Panc1 (cell line): ENCODE data around the gene DCTN5. TPM values are rescaled to one million over a fixed set of nuclear protein-coding genes. Genes with fewer than 3 reads are reported as not detected.
A peak's percentile ranks its signal among the peaks of the same experiment; 100 is the strongest.

ENCODE experiments used
- ATAC-seq: fragments of 200-7000 bp; cut with Tn5 transposase; 2 replicates; pipeline ENCODE4 v1.9.1; 2020; ENCODE audit warnings: mild to moderate bottlenecking, moderate library complexity
- BruUV-seq: library from RNA; stranded (reverse); fragments of 400-500 nt; replicated peaks from 2 replicates; lab custom pipeline; 2021; lab: Mats Ljungman, UMichigan
- CTCF ChIA-PET: fragments of 300-600 bp; sonication (Branson Sonifier 250); formaldehyde crosslinking; loops from one replicate; lab custom pipeline; 2022; ENCODE audit warnings: antibody characterized with exemption; lab: Charles Lee
- POLR2A ChIA-PET: fragments of 300-600 bp; sonication (Branson Sonifier 250); formaldehyde crosslinking; loops from one replicate; lab custom pipeline; 2022; ENCODE audit warnings: antibody characterized with exemption; lab: Charles Lee
- DNase-seq: peaks from one replicate; pipeline ENCODE4 v3.0.0-alpha.2; 2010; ENCODE audit warnings: low read depth, low spot score
- H3K27ac ChIP-seq: 2 replicates; pipeline ENCODE4 v1.5.1; 2011; ENCODE audit warnings: mild to moderate bottlenecking, low read length, inconsistent platforms
- H3K27me3 ChIP-seq: fragments of 200-500 bp; sonication (Bioruptor generic); 2 replicates; pipeline ENCODE4 v1.6.0; 2014; ENCODE audit warnings: low read length, inconsistent platforms; ENCODE audit not compliant: control insufficient read depth, insufficient read depth
- H3K36me3 ChIP-seq: fragments of 200-500 bp; sonication (Bioruptor generic); 2 replicates; pipeline ENCODE4 v1.5.1; 2014; ENCODE audit warnings: inconsistent platforms, mild to moderate bottlenecking, low read length, moderate library complexity; ENCODE audit not compliant: control insufficient read depth, insufficient read depth
- H3K4me1 ChIP-seq: 2 replicates; pipeline ENCODE4 v1.5.1; 2011; ENCODE audit warnings: inconsistent platforms, mild to moderate bottlenecking, low read length, moderate library complexity; ENCODE audit not compliant: control insufficient read depth, insufficient read depth
- H3K4me3 ChIP-seq, 2 experiments: 2 replicates each; pipeline ENCODE4 v1.5.1; 2011 to 2012; ENCODE audit warnings: low read depth in 2 of 2, low read length in 2 of 2, mild to moderate bottlenecking in 2 of 2, inconsistent platforms in 1 of 2, moderate library complexity in 1 of 2
- H3K9me3 ChIP-seq: fragments of 200-500 bp; sonication (Bioruptor generic); 2 replicates; pipeline ENCODE4 v1.5.1; 2014; ENCODE audit warnings: low read depth, mild to moderate bottlenecking, inconsistent platforms, low read length, moderate library complexity; ENCODE audit not compliant: control insufficient read depth, insufficient read depth
- CTCF ChIP-seq: fragments of 450-650 bp; IDR thresholded peaks from 2 replicates; pipeline ENCODE4 v1.5.1; 2017; ENCODE audit warnings: mild to moderate bottlenecking
- POLR2AphosphoS5 ChIP-seq: IDR thresholded peaks from 2 replicates; pipeline ENCODE4 v1.6.1; 2012; ENCODE audit warnings: mild to moderate bottlenecking, low read depth, low read length, moderate library complexity
- REST ChIP-seq, 2 experiments: IDR thresholded peaks; 2 replicates each; pipeline ENCODE4 v1.6.1; 2011 to 2012; ENCODE audit warnings: low read depth in 2 of 2, control low read depth in 1 of 2, low read length in 1 of 2, mild to moderate bottlenecking in 1 of 2, moderate library complexity in 1 of 2; ENCODE audit not compliant: insufficient read depth in 1 of 2
- SIN3A ChIP-seq: IDR thresholded peaks from 2 replicates; pipeline ENCODE4 v1.6.1; 2012; ENCODE audit warnings: low read depth, mild to moderate bottlenecking, low read length, moderate library complexity, borderline replicate concordance; ENCODE audit not compliant: insufficient read depth
- TCF7L2 ChIP-seq: IDR thresholded peaks from 2 replicates; pipeline ENCODE4 v1.6.1; 2011; ENCODE audit warnings: mild to moderate bottlenecking, low read depth, low read length, inconsistent platforms
- in situ Hi-C: cut with HindIII; loops from 2 replicates; pipeline ENCODE4 v1.10.0; 2016; ENCODE audit warnings: low sequenced_read_pairs, low pct_unique_long_range_greater_than_20kb
- intact Hi-C: fragments of 100-400 bp; cut with micrococcal nuclease; formaldehyde crosslinking; loops from one replicate; pipeline ENCODE4 v1.10.0; 2022; ENCODE audit not compliant: unreplicated experiment
- total RNA-seq: library from RNA; stranded (reverse); gene quantifications from one replicate; pipeline ENCODE4 v1.2.1, GENCODE V29; 2021; ENCODE audit not compliant: unreplicated experiment

DCTN5 gene
- total RNA-seq, 1 experiment from 2014 or later = 72.9 TPM

GRCh38 chr16:23687034-23687808 lies 46.0 kb downstream of the DCTN5 start:
- no peak for DNase-seq
- TF ChIP-seq CTCF = no peak
- TF ChIP-seq REST (IDR thresholded peaks at IDR 0.05; ENCODE audit: insufficient read depth in 1 of 2, low read depth in 2 of 2, low read length in 1 of 2) = no peak
- TF ChIP-seq SIN3A = no peak
- TF ChIP-seq POLR2AphosphoS5 = no peak
- TF ChIP-seq TCF7L2 = no peak
- H3K4me3 ChIP-seq = no peak overlapping the region
- BruUV-seq = TSS peak; percentile 49
- POLR2A ChIA-PET = no interaction called here
- in situ Hi-C loops (no loop called here), intact Hi-C loops (no loop called here)
- no peak for ATAC-seq
- peaks cover 15% of the 10 kb centered on the region for H3K36me3 ChIP-seq
- no peaks in the 10 kb centered on the region for H3K9me3 ChIP-seq
- CTCF ChIA-PET = no interaction called here
- no peak overlapping the region for H3K27ac ChIP-seq
- H3K4me1 ChIP-seq = no peaks in the 10 kb centered on the region
- no peaks in the 10 kb centered on the region for H3K27me3 ChIP-seq

GRCh38 chr16:23689442-23690187 lies 48.3 kb downstream of the DCTN5 start:
- CTCF ChIA-PET = no interaction called here
- in situ Hi-C loops (no loop called here), intact Hi-C loops (no loop called here)
- POLR2A ChIA-PET = interaction anchor here (0.7 kb wide), 1 partner anchor 118 kb away, joined by 4 read pairs; no protein-coding TSS in a partner anchor
- Histone ChIP-seq H3K36me3 (peaks cover 11% of the 10 kb centered on the region), H3K4me3 (no peak overlapping the region), H3K4me1 (no peaks in the 10 kb centered on the region), H3K27ac (no peak overlapping the region), H3K9me3 (no peaks in the 10 kb centered on the region), H3K27me3 (no peaks in the 10 kb centered on the region)
- TSS peak; percentile 84 for BruUV-seq
- DNase-seq (no peak), ATAC-seq (0 out of 2 replicates have a peak, but pooled peaks have one; percentile 15)
- TF ChIP-seq SIN3A (no peak), POLR2AphosphoS5 (no peak), TCF7L2 (no peak), REST (IDR thresholded peaks at IDR 0.05; ENCODE audit: insufficient read depth in 1 of 2, low read depth in 2 of 2, low read length in 1 of 2) (no peak), CTCF (no peak)
